Measurements from ENCODE around the gene THADA. TPM values are rescaled to one million over a fixed set of nuclear protein-coding genes. Genes with fewer than 3 reads are reported as not detected.

THADA gene
- total RNA-seq, 1 experiment from 2014 or later, result 20.1 TPM

- Histone ChIP-seq H4K5ac (ENCODE audit: insufficient read length, low read depth, low read length) (no peak overlapping the region), H2BK12ac (ENCODE audit: insufficient read length, low read depth, low read length) (no peak overlapping the region), H3K27me3 (ENCODE audit: insufficient read depth, low read length) (no peaks in the 10 kb centered on the region), H3K14ac (ENCODE audit: insufficient read depth, low read length) (no peak overlapping the region), H3K79me1 (ENCODE audit: insufficient read depth, low read depth, low read length, poor library complexity, severe bottlenecking) (no peaks in the 10 kb centered on the region), H3K4ac (ENCODE audit: low read depth, low read length) (no peak overlapping the region), H3T11ph (ENCODE audit: low read length) (no peak overlapping the region), H3K9me3 (ENCODE audit: control insufficient read depth, low read depth, low read length) (no peaks in the 10 kb centered on the region), H2BK15ac (ENCODE audit: low read depth, low read length) (no peak overlapping the region), H4K91ac (ENCODE audit: insufficient read length, low read depth, low read length) (no peak overlapping the region), H3K4me1 (ENCODE audit: insufficient read depth, low read length) (no peaks in the 10 kb centered on the region), H3K23ac (ENCODE audit: insufficient read length, low read depth, low read length) (no peak overlapping the region), H4K20me1 (ENCODE audit: control insufficient read depth, insufficient read depth, insufficient read length) (no peaks in the 10 kb centered on the region), H3K27ac (ENCODE audit: insufficient read length, low read depth, low read length) (no peak overlapping the region), H3K4me2 (ENCODE audit: insufficient read depth, insufficient read length, low read length) (no peak overlapping the region), H3K9ac (ENCODE audit: extremely low read depth, insufficient read length, low read length) (no peak overlapping the region), H4K8ac (replicated peaks; ENCODE audit: insufficient read length, low read depth, low read length) (no peak overlapping the region), H2AK5ac (ENCODE audit: insufficient read length, low read length) (no peak overlapping the region), H3K79me2 (ENCODE audit: insufficient read depth, low read length) (no peaks in the 10 kb centered on the region), H3K23me2 (ENCODE audit: insufficient read length, low read depth, low read length, poor library complexity, severe bottlenecking) (no peaks in the 10 kb centered on the region), H2BK20ac (ENCODE audit: low read depth, low read length, poor library complexity, severe bottlenecking) (no peak overlapping the region), H2BK120ac (ENCODE audit: low read depth, low read length, poor library complexity, severe bottlenecking) (no peak overlapping the region), H3K18ac (ENCODE audit: insufficient read length, low read depth, low read length) (no peak overlapping the region), H2BK5ac (ENCODE audit: insufficient read length, low read length) (no peak overlapping the region), H3K56ac (ENCODE audit: insufficient read length, low read depth, low read length) (no peak overlapping the region), H2AFZ (ENCODE audit: low read length) (no peak overlapping the region)
- no peaks in the 10 kb centered on the region for H3K4me1 Mint-ChIP-seq
- WGBS (ENCODE audit: extremely low coverage, insufficient read length, low lambda C conversion rate), result no CpG with 5 or more reads among the region's 2 CpGs
- no peaks in the 10 kb centered on the region for H3K36me3 Mint-ChIP-seq (ENCODE audit: insufficient read depth in 1 of 3, low read depth in 3 of 3)
- TF ChIP-seq CTCF (conservative IDR thresholded peaks at IDR 0.05), result no peak
- H3K4me3 Mint-ChIP-seq, result no peak overlapping the region
- H3K9me3 Mint-ChIP-seq, result no peaks in the 10 kb centered on the region
- H3K27me3 Mint-ChIP-seq (ENCODE audit: low read depth), result no peaks in the 10 kb centered on the region; the same call in 1 of the 2 replicates
- no peak overlapping the region for H3K27ac Mint-ChIP-seq
- no peak for DNase-seq
Measured at GRCh38 chr2:43393918-43394317, 201.9 kb downstream of the THADA start.

Data from H9 (cell line).